Measurements from ENCODE around the gene PYDC2. TPM values are rescaled to one million over a fixed set of nuclear protein-coding genes. Genes with fewer than 3 reads are reported as not detected.

Gene PYDC2
- polyA plus RNA-seq, 4 donors, result not detected

- WGBS, 3 donors, result 40 to 64% (median 43%) methylated on average over 2 of the region's 2 CpGs
- Histone ChIP-seq H3K27ac (ENCODE audit: low read depth in 1 of 3, low read length in 2 of 3) (no peak overlapping the region), H3K36me3 (ENCODE audit: control insufficient read depth in 3 of 3, insufficient read depth in 2 of 3, low read depth in 1 of 3, low read length in 3 of 3) (no peaks in the 10 kb centered on the region), H3K4me3 (ENCODE audit: low read depth in 1 of 3, low read length in 3 of 3) (no peak overlapping the region), H3K4me1 (ENCODE audit: control insufficient read depth in 3 of 3, insufficient read depth in 2 of 3, low read depth in 1 of 3, low read length in 2 of 3) (no peaks in the 10 kb centered on the region), H3K9me3 (ENCODE audit: control insufficient read depth in 2 of 2, insufficient read depth in 1 of 2, low read depth in 1 of 2, low read length in 1 of 2) (no peaks in the 10 kb centered on the region), H3K27me3 (ENCODE audit: control insufficient read depth in 3 of 3, insufficient read depth in 3 of 3, low read length in 3 of 3) (no peaks in the 10 kb centered on the region)
- FAIRE-seq, result no peak
- peak in 1 of 2 donors; percentile 25 for DNase-seq
Observed at GRCh38 chr3:191509078-191509477, 48.1 kb downstream of the PYDC2 start.

Other genes starting within 250 kb of the PYDC2 start
- 10 to 100 TPM; 18.6 to 71.5 (median 26.6) TPM for gene CCDC50, start 131.8 kb upstream of the PYDC2 start, polyA plus RNA-seq
- gene UTS2B, start 130.6 kb upstream of the PYDC2 start, polyA plus RNA-seq, result under 1 TPM in 2 of 4 donors, not detected in 2; 0.09 to 0.22 TPM